Type B pancreatic cell (in vitro differentiated cells): ENCODE data around the gene SEMA4B. TPM values are rescaled to one million over a fixed set of nuclear protein-coding genes. Genes with fewer than 3 reads are reported as not detected.

Experiments used
- DNase-seq: peaks from one replicate; pipeline ENCODE4 v3.0.0; 2021; ENCODE audit warnings: mixed read lengths; ENCODE audit not compliant: unreplicated experiment; ENCODE audit errors: extremely low spot score
- H3K27ac Mint-ChIP-seq: 2 replicates; pipeline ENCODE4 v1.8.0; 2021; ENCODE audit warnings: mild to moderate bottlenecking, mixed read lengths
- H3K27me3 Mint-ChIP-seq: 2 replicates; pipeline ENCODE4 v1.8.0; 2021; ENCODE audit warnings: mixed read lengths
- H3K36me3 Mint-ChIP-seq: 2 replicates; pipeline ENCODE4 v1.8.0; 2021; ENCODE audit warnings: mixed read lengths
- H3K4me1 Mint-ChIP-seq: one replicate; pipeline ENCODE4 v1.8.0; 2021; ENCODE audit warnings: mixed read lengths; ENCODE audit not compliant: unreplicated experiment
- H3K4me3 Mint-ChIP-seq: 2 replicates; pipeline ENCODE4 v1.8.0; 2021; ENCODE audit warnings: mild to moderate bottlenecking, mixed read lengths
- H3K9me3 Mint-ChIP-seq: 2 replicates; pipeline ENCODE4 v1.8.0; 2021; ENCODE audit warnings: mixed read lengths
- CTCF ChIP-seq: fragments of 200-600 bp; sonication (generic); conservative IDR thresholded peaks from 2 replicates; pipeline ENCODE4 v1.5.0; 2021; ENCODE audit warnings: antibody characterized with exemption, mild to moderate bottlenecking
- total RNA-seq: library from RNA; stranded (reverse); gene quantifications from 2 replicates; pipeline ENCODE4 v1.2.1, GENCODE V29; 2021; ENCODE audit warnings: low replicate concordance

Gene SEMA4B
- total RNA-seq, 1 donor from 2014 or later: 28.9 TPM

GRCh38 chr15:90201944-90202375 is 830 bp downstream of the SEMA4B start:
- H3K36me3 Mint-ChIP-seq: no peaks in the 10 kb centered on the region
- H3K9me3 Mint-ChIP-seq: no peaks in the 10 kb centered on the region
- no peak for TF ChIP-seq CTCF
- H3K27ac Mint-ChIP-seq: peak overlapping the region; percentile 39
- H3K4me3 Mint-ChIP-seq: peak overlapping the region; percentile 94
- H3K27me3 Mint-ChIP-seq: no peaks in the 10 kb centered on the region
- DNase-seq: no peak
- H3K4me1 Mint-ChIP-seq: peaks cover 16% of the 10 kb centered on the region

GRCh38 chr15:90202929-90203328 is 1.8 kb downstream of the SEMA4B start:
- peaks cover 16% of the 10 kb centered on the region for H3K4me1 Mint-ChIP-seq
- TF ChIP-seq CTCF: no peak
- H3K9me3 Mint-ChIP-seq: no peaks in the 10 kb centered on the region
- no peaks in the 10 kb centered on the region for H3K27me3 Mint-ChIP-seq
- no peak for DNase-seq
- H3K36me3 Mint-ChIP-seq: no peaks in the 10 kb centered on the region
- peak overlapping the region; percentile 78 for H3K27ac Mint-ChIP-seq
- H3K4me3 Mint-ChIP-seq: peak overlapping the region; percentile 94

GRCh38 chr15:90203473-90203872 is 2.3 kb downstream of the SEMA4B start:
- no peaks in the 10 kb centered on the region for H3K9me3 Mint-ChIP-seq
- no peak overlapping the region for H3K27ac Mint-ChIP-seq
- H3K4me1 Mint-ChIP-seq: peaks cover 16% of the 10 kb centered on the region
- no peaks in the 10 kb centered on the region for H3K36me3 Mint-ChIP-seq
- H3K4me3 Mint-ChIP-seq: peak overlapping the region; percentile 94
- DNase-seq: no peak
- H3K27me3 Mint-ChIP-seq: no peaks in the 10 kb centered on the region
- no peak for TF ChIP-seq CTCF

- Mint-ChIP-seq H3K4me1 (peaks cover 16% of the 10 kb centered on the region), H3K27me3 (no peaks in the 10 kb centered on the region), H3K4me3 (no peak overlapping the region), H3K9me3 (no peaks in the 10 kb centered on the region), H3K27ac (no peak overlapping the region), H3K36me3 (no peaks in the 10 kb centered on the region)
- no peak for TF ChIP-seq CTCF
- DNase-seq: no peak
Measured at GRCh38 chr15:90203922-90204321, 2.8 kb downstream of the SEMA4B start.

GRCh38 chr15:90205050-90205848 is 4.1 kb downstream of the SEMA4B start:
- no peak overlapping the region for H3K27ac Mint-ChIP-seq
- H3K27me3 Mint-ChIP-seq: no peaks in the 10 kb centered on the region
- TF ChIP-seq CTCF: no peak
- H3K4me3 Mint-ChIP-seq: no peak overlapping the region
- H3K9me3 Mint-ChIP-seq: no peaks in the 10 kb centered on the region
- no peak for DNase-seq
- no peaks in the 10 kb centered on the region for H3K36me3 Mint-ChIP-seq
- peaks cover 11% of the 10 kb centered on the region for H3K4me1 Mint-ChIP-seq
